HL-60 (cell line): ENCODE data around the gene OR6Q1.

Experiments
- DNase-seq, 2 experiments: peaks; one replicate each; pipeline ENCODE4 v3.0.0-alpha.2; 2010 to 2020; ENCODE audit warnings: low read depth in 1 of 2, low spot score in 1 of 2
- H3K27ac ChIP-seq: fragments of 250-450 bp; sonication (Bioruptor Pico); replicated peaks from 2 replicates; pipeline ENCODE4 v1.5.1; 2020; ENCODE audit warnings: mild to moderate bottlenecking, moderate library complexity
- H3K27me3 ChIP-seq: fragments of 250-450 bp; sonication (Bioruptor Pico); 2 replicates; pipeline ENCODE4 v1.5.1; 2021; ENCODE audit warnings: mild to moderate bottlenecking, moderate library complexity; ENCODE audit not compliant: insufficient read depth, poor library complexity, severe bottlenecking
- H3K4me3 ChIP-seq: replicated peaks from 2 replicates; pipeline ENCODE4 v1.5.1; 2011; ENCODE audit warnings: mild to moderate bottlenecking, control low read depth, low read length; ENCODE audit not compliant: insufficient read depth
- GABPA ChIP-seq: IDR thresholded peaks from 2 replicates; pipeline ENCODE4 v1.6.1; 2012; ENCODE audit warnings: low read depth
- POLR2AphosphoS5 ChIP-seq: IDR thresholded peaks from 2 replicates; pipeline ENCODE4 v1.6.1; 2012; ENCODE audit warnings: low read depth
- SPI1 ChIP-seq: IDR thresholded peaks from 2 replicates; pipeline ENCODE4 v1.6.1; 2012; ENCODE audit warnings: low read depth, mild to moderate bottlenecking, borderline replicate concordance
- TF ChIP-seq, protein P1 (sequence below): IDR thresholded peaks from one replicate; pipeline ENCODE4 v1.5.1; 2011; ENCODE audit warnings: low read length, control low read depth, inconsistent platforms; ENCODE audit not compliant: insufficient read depth
- TF ChIP-seq, protein P2 (sequence below): IDR thresholded peaks from 2 replicates; pipeline ENCODE4 v1.6.1; 2012; ENCODE audit warnings: low read depth; ENCODE audit not compliant: insufficient replicate concordance

The OR6Q1 gene

DNA sequence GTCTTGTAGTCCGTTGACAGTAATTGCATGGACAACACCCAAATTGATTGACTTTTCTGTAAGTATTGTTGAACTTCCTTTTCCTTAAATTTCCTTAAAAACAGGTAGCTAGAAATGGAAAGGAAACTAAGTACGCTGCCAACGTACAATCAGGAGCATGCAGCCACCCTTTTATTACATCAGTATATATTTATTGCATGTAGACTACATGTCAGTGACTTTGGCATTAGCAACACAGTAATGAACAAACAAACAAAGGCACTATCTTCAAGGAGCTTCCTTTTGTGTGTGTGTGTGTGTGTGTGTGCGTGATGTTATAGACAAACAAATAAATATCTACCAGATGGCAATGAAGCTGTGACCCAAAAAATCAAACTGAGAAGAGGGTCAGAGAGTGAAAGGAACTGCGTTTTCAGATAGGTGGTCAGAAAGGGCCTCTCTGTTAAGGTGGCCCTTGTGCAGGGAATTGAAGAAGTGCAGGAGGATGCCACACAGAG lies 7.3 kb upstream of the OR6Q1 start, which contains the start of gene OR9Q1:
Gene OR9Q1, plus strand, starts transcription at position 447 of the 497 bp plus-strand sequence. CDS start 155,564 bp downstream, outside the sequence.
- no peak for TF ChIP-seq POLR2AphosphoS5
- no peak for TF ChIP-seq GABPA
- TF ChIP-seq SPI1 = no peak
- TF ChIP-seq, protein P1, sequence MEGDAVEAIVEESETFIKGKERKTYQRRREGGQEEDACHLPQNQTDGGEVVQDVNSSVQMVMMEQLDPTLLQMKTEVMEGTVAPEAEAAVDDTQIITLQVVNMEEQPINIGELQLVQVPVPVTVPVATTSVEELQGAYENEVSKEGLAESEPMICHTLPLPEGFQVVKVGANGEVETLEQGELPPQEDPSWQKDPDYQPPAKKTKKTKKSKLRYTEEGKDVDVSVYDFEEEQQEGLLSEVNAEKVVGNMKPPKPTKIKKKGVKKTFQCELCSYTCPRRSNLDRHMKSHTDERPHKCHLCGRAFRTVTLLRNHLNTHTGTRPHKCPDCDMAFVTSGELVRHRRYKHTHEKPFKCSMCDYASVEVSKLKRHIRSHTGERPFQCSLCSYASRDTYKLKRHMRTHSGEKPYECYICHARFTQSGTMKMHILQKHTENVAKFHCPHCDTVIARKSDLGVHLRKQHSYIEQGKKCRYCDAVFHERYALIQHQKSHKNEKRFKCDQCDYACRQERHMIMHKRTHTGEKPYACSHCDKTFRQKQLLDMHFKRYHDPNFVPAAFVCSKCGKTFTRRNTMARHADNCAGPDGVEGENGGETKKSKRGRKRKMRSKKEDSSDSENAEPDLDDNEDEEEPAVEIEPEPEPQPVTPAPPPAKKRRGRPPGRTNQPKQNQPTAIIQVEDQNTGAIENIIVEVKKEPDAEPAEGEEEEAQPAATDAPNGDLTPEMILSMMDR = no peak
- TF ChIP-seq, protein P2, sequence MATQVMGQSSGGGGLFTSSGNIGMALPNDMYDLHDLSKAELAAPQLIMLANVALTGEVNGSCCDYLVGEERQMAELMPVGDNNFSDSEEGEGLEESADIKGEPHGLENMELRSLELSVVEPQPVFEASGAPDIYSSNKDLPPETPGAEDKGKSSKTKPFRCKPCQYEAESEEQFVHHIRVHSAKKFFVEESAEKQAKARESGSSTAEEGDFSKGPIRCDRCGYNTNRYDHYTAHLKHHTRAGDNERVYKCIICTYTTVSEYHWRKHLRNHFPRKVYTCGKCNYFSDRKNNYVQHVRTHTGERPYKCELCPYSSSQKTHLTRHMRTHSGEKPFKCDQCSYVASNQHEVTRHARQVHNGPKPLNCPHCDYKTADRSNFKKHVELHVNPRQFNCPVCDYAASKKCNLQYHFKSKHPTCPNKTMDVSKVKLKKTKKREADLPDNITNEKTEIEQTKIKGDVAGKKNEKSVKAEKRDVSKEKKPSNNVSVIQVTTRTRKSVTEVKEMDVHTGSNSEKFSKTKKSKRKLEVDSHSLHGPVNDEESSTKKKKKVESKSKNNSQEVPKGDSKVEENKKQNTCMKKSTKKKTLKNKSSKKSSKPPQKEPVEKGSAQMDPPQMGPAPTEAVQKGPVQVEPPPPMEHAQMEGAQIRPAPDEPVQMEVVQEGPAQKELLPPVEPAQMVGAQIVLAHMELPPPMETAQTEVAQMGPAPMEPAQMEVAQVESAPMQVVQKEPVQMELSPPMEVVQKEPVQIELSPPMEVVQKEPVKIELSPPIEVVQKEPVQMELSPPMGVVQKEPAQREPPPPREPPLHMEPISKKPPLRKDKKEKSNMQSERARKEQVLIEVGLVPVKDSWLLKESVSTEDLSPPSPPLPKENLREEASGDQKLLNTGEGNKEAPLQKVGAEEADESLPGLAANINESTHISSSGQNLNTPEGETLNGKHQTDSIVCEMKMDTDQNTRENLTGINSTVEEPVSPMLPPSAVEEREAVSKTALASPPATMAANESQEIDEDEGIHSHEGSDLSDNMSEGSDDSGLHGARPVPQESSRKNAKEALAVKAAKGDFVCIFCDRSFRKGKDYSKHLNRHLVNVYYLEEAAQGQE = no peak
- no peak for DNase-seq
- Histone ChIP-seq H3K27me3 (no peaks in the 10 kb centered on the region), H3K27ac (no peak within 1 kb of the TSS), H3K4me3 (no peak within 1 kb of the TSS)

DNA sequence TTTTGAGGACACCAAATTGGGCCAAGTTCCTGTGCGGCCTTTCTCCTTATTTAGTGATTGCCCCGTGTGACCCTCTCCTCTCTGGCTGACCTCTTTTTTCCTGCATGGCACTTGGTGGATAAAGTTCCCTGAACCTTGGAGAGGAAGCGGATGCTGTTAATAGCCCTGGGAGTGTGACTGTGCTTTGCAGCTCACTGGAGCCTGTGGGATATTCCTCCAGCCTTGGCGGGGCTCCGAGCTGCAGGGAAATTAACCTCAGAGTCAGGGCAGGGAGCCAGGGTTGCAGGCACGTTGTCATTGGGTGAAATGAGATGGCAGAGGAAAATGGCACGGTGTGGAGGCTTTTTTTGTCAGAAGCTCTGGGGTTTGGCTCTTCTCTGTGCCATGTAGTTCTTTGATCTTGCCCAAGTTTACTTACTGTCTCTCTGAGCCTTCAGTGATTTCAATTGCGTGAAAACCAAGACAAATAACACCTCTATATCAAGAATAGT lies 6.1 kb upstream of the OR6Q1 start:
- DNase-seq = no peak
- no peak overlapping the region for H3K27ac ChIP-seq

DNA sequence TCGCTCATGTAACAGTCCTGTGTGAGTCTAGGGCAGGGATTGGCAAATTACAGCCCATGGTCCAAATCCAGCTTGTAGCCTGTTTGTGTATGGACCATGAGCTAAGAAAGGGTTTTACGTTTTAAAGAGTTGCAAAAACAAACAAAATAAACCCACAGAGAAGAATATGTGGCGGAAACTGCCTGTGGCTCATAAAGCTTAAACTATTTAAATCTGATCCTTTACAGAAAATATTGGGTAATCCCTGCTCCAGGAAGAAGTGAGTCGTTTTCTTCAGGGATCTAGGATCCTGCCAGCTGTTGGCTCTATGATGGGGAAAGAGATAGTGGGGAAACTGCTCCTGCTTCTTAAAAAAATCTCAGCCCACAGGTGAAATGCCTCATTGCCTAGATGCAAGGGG lies 3.4 kb upstream of the OR6Q1 start:
- Histone ChIP-seq H3K27ac (no peak overlapping the region), H3K4me3 (no peak overlapping the region), H3K27me3 (no peaks in the 10 kb centered on the region)
- TF ChIP-seq GABPA = no peak
- TF ChIP-seq, protein P2 = no peak
- no peak for DNase-seq

More for the DNA sequence above, 6.1 kb upstream of the OR6Q1 start:
- H3K4me3 ChIP-seq = no peak overlapping the region
- no peak for TF ChIP-seq SPI1
- no peak for TF ChIP-seq GABPA
- no peak for TF ChIP-seq POLR2AphosphoS5
- TF ChIP-seq, protein P1 = no peak
- TF ChIP-seq, protein P2 = no peak
- no peaks in the 10 kb centered on the region for H3K27me3 ChIP-seq
